H1 (cell line): ENCODE results near the gene PDIA6. TPM values are rescaled to one million over a fixed set of nuclear protein-coding genes. Genes with fewer than 3 reads are reported as not detected.

ENCODE experiments used
- CTCF ChIA-PET: fragments of 300-600 bp; sonication (Branson Sonifier 250); formaldehyde crosslinking; loops from one replicate; lab custom pipeline; 2021; ENCODE audit not compliant: partially characterized antibody; lab: Charles Lee
- POLR2A ChIA-PET: fragments of 300-600 bp; sonication (Branson Sonifier 250); formaldehyde crosslinking; loops from one replicate; lab custom pipeline; 2021; ENCODE audit warnings: inconsistent platforms; ENCODE audit not compliant: partially characterized antibody; lab: Charles Lee
- DNase-seq, 2 experiments: peaks; one replicate each; pipeline versions ENCODE4 v3.0.0 to v3.0.0-alpha.2; 2010 to 2022; ENCODE audit warnings: low spot score in 2 of 2, low read depth in 1 of 2, mixed read lengths in 1 of 2
- FAIRE-seq: peaks from 2 replicates; lab custom pipeline; 2011; peaks lifted over from hg19 to GRCh38; lab: Jason Lieb, UNC
- H2AFZ ChIP-seq: 2 replicates; pipeline ENCODE4 v1.8.1; 2012; ENCODE audit warnings: low read length, inconsistent platforms
- H2AK5ac ChIP-seq: 2 replicates; pipeline ENCODE4 v1.6.1; 2013; ENCODE audit warnings: low read depth, low read length
- H2BK120ac ChIP-seq: replicated peaks from 2 replicates; pipeline ENCODE3; 2013; ENCODE audit warnings: low read depth, low read length, inconsistent platforms
- H2BK12ac ChIP-seq: 2 replicates; pipeline ENCODE4 v1.6.1; 2013; ENCODE audit warnings: low read depth, low read length
- H2BK15ac ChIP-seq: 2 replicates; pipeline ENCODE4 v1.6.1; 2013; ENCODE audit warnings: low read length
- H2BK20ac ChIP-seq: 2 replicates; pipeline ENCODE4 v1.6.1; 2013; ENCODE audit warnings: low read length
- H2BK5ac ChIP-seq: 2 replicates; pipeline ENCODE4 v1.6.1; 2013; ENCODE audit warnings: low read depth, low read length
- H3K14ac ChIP-seq: 2 replicates; pipeline ENCODE4 v1.6.1; 2013; ENCODE audit warnings: inconsistent platforms; ENCODE audit not compliant: insufficient read length
- H3K18ac ChIP-seq: 2 replicates; pipeline ENCODE4 v1.6.1; 2013; ENCODE audit warnings: low read length; ENCODE audit errors: extremely low read depth
- H3K23ac ChIP-seq: 2 replicates; pipeline ENCODE4 v1.6.1; 2013; ENCODE audit warnings: inconsistent platforms; ENCODE audit not compliant: insufficient read length
- H3K23me2 ChIP-seq: 2 replicates; pipeline ENCODE4 v1.6.1; 2013; ENCODE audit warnings: low read depth, low read length
- H3K27ac ChIP-seq: 2 replicates; pipeline ENCODE4 v1.6.1; 2011; ENCODE audit warnings: low read depth, low read length, inconsistent platforms
- H3K27me3 ChIP-seq, 4 experiments: replicated peaks in 1 of 4; 1 replicate in 1 of 4; 2 replicates in 3 of 4; pipeline versions ENCODE4 v1.6.1 to v1.8.1; 2011 to 2013; ENCODE audit warnings: low read length in 3 of 4, mild to moderate bottlenecking in 3 of 4, inconsistent platforms in 2 of 4, mixed read lengths in 2 of 4, moderate library complexity in 1 of 4; ENCODE audit not compliant: control insufficient read depth in 3 of 4, insufficient read depth in 3 of 4; ENCODE audit errors: extremely low read depth in 1 of 4
- H3K36me3 ChIP-seq, 4 experiments: 2 replicates each; pipeline versions ENCODE4 v1.6.1 to v1.8.1; 2011 to 2013; ENCODE audit warnings: mild to moderate bottlenecking in 4 of 4, low read length in 3 of 4, moderate library complexity in 2 of 4, control low read depth in 1 of 4, inconsistent platforms in 1 of 4; ENCODE audit not compliant: insufficient read depth in 4 of 4, control insufficient read depth in 2 of 4
- H3K4ac ChIP-seq: replicated peaks from 2 replicates; pipeline ENCODE3; 2013; ENCODE audit warnings: low read length, low read depth, mixed read lengths, inconsistent platforms; ENCODE audit not compliant: insufficient read length
- H3K4me1 ChIP-seq, 4 experiments: replicated peaks in 1 of 4; 1 replicate in 1 of 4; 2 replicates in 3 of 4; pipeline versions ENCODE4 v1.6.1 to v1.8.1; 2011 to 2013; ENCODE audit warnings: low read length in 3 of 4, inconsistent platforms in 2 of 4, mixed read lengths in 1 of 4; ENCODE audit not compliant: insufficient read depth in 4 of 4, control insufficient read depth in 3 of 4
- H3K4me2 ChIP-seq, 2 experiments: 2 replicates each; pipeline versions ENCODE4 v1.6.1 to v1.8.1; 2011 to 2013; ENCODE audit warnings: low read depth in 2 of 2, low read length in 2 of 2, control low read depth in 1 of 2, inconsistent platforms in 1 of 2, mild to moderate bottlenecking in 1 of 2; ENCODE audit not compliant: insufficient read depth in 1 of 2
- H3K4me3 ChIP-seq, 4 experiments: fragments of 200-600, 300-600 bp in 1 of 4; sonication (generic), shearing (Covaris generic), sonication (Bioruptor Twin) in 1 of 4; 2 replicates each; pipeline versions ENCODE4 v1.5.1 to v1.8.1; 2011 to 2016; ENCODE audit warnings: low read length in 4 of 4, low read depth in 3 of 4, control low read depth in 2 of 4, inconsistent platforms in 2 of 4, mild to moderate bottlenecking in 2 of 4, mixed read lengths in 1 of 4, moderate library complexity in 1 of 4; ENCODE audit not compliant: insufficient read depth in 2 of 4; ENCODE audit errors: extremely low read depth in 1 of 4
- H3K56ac ChIP-seq: replicated peaks from 2 replicates; pipeline ENCODE3; 2013; ENCODE audit warnings: low read depth, mild to moderate bottlenecking, mixed read lengths, low read length, inconsistent platforms; ENCODE audit not compliant: insufficient read length
- H3K79me1 ChIP-seq: 2 replicates; pipeline ENCODE4 v1.6.1; 2013; ENCODE audit warnings: low read depth, low read length, control low read depth
- H3K79me2 ChIP-seq, 2 experiments: 2 replicates each; pipeline versions ENCODE4 v1.6.1 to v1.8.1; 2012 to 2013; ENCODE audit warnings: low read length in 2 of 2, mild to moderate bottlenecking in 2 of 2, inconsistent platforms in 1 of 2; ENCODE audit not compliant: insufficient read depth in 2 of 2, control insufficient read depth in 1 of 2
- H3K9ac ChIP-seq, 4 experiments: replicated peaks in 1 of 4; 1 replicate in 1 of 4; 2 replicates in 3 of 4; pipeline versions ENCODE4 v1.6.1 to v1.8.1; 2011 to 2013; ENCODE audit warnings: low read depth in 3 of 4, low read length in 3 of 4, control low read depth in 2 of 4, mild to moderate bottlenecking in 2 of 4, moderate library complexity in 2 of 4, inconsistent platforms in 1 of 4; ENCODE audit errors: extremely low read depth in 1 of 4
- H3K9me3 ChIP-seq, 2 experiments: 2 replicates each; pipeline versions ENCODE4 v1.6.1 to v1.8.1; 2012 to 2013; ENCODE audit warnings: mild to moderate bottlenecking in 2 of 2, moderate library complexity in 2 of 2, control low read depth in 1 of 2, inconsistent platforms in 1 of 2, low read depth in 1 of 2, low read length in 1 of 2, mixed read lengths in 1 of 2; ENCODE audit not compliant: insufficient read depth in 2 of 2
- H4K20me1 ChIP-seq, 2 experiments: replicated peaks in 1 of 2; 2 replicates each; pipeline versions ENCODE3 to v1.8.1; 2011 to 2013; ENCODE audit warnings: inconsistent platforms in 2 of 2, low read length in 2 of 2, mild to moderate bottlenecking in 1 of 2; ENCODE audit not compliant: insufficient read depth in 2 of 2, control insufficient read depth in 1 of 2
- H4K5ac ChIP-seq: 2 replicates; pipeline ENCODE4 v1.6.1; 2013; ENCODE audit warnings: low read length, low read depth, mixed read lengths, inconsistent platforms; ENCODE audit not compliant: insufficient read length
- H4K8ac ChIP-seq: 2 replicates; pipeline ENCODE4 v1.8.0; 2013; ENCODE audit warnings: mild to moderate bottlenecking, moderate library complexity, low read length, inconsistent platforms; ENCODE audit not compliant: insufficient read depth; ENCODE audit errors: extremely low read depth
- H4K91ac ChIP-seq: replicated peaks from 2 replicates; pipeline ENCODE3; 2013; ENCODE audit warnings: low read length, mixed read lengths, inconsistent platforms; ENCODE audit not compliant: insufficient read length
- CTBP2 ChIP-seq: IDR thresholded peaks from 2 replicates; pipeline ENCODE4 v1.7.0; 2011; ENCODE audit warnings: borderline replicate concordance, mild to moderate bottlenecking, moderate library complexity, mixed read lengths, low read length; ENCODE audit not compliant: insufficient read depth, insufficient read length
- GTF2F1 ChIP-seq: IDR thresholded peaks from 2 replicates; pipeline ENCODE4 v1.6.1; 2012; ENCODE audit warnings: low read depth, low read length, improper control_type of control experiment, borderline replicate concordance
- SAP30 ChIP-seq: fragments of 300-600 bp; sonication (generic); IDR thresholded peaks from 2 replicates; pipeline ENCODE4 v1.7.1; 2012; ENCODE audit warnings: low read length, moderate library complexity, mild to moderate bottlenecking, inconsistent platforms; ENCODE audit not compliant: insufficient read depth, insufficient replicate concordance
- SIN3A ChIP-seq, 2 experiments: IDR thresholded peaks in 1 of 2; conservative IDR thresholded peaks in 1 of 2; 2 replicates each; pipeline ENCODE4 v1.6.1; 2011 to 2012; ENCODE audit warnings: low read length in 2 of 2, improper control_type of control experiment in 1 of 2, low read depth in 1 of 2, mild to moderate bottlenecking in 1 of 2
- WGBS, 2 experiments: shearing (Covaris generic) in 1 of 2; methylation state at CpG; one replicate each; pipeline versions ENCODE4 v1.1.6 to v1.1.7; 2013 to 2015; ENCODE audit warnings: low lambda C conversion rate in 2 of 2, mixed read lengths in 2 of 2, inconsistent platforms in 1 of 2, low coverage in 1 of 2, missing lambda C conversion rate in 1 of 2; ENCODE audit not compliant: insufficient replicate concordance in 2 of 2, insufficient coverage in 1 of 2, insufficient read length in 1 of 2; ENCODE audit errors: extremely low coverage in 1 of 2, missing lambda C conversion rate in 1 of 2; 5-methylcytosine and 5-hydroxymethylcytosine counted together
- polyA plus RNA-seq, 7 experiments: library from polyadenylated mRNA; depleted of rRNA in 3 of 7; stranded (reverse) in 5 of 7; unstranded in 2 of 7; fragments of >200 nt in 5 of 7; fragments of 200-250 nt in 2 of 7; gene quantifications; 1 replicate in 5 of 7; 2 replicates in 1 of 7; 4 replicates in 1 of 7; pipeline versions ENCODE4 v1.2.1 to v1.2.3, GENCODE V29; 2011 to 2013; ENCODE audit warnings: missing spikeins in 2 of 7, mixed read lengths in 2 of 7
- total RNA-seq: library from RNA; stranded (reverse); fragmentation: NEBNext Ultra II Directional; extraction: Animal tissue kit (Norgen Biotek cat#: 25700); gene quantifications from 2 replicates; pipeline ENCODE4 v1.2.1, GENCODE V29; 2021

PDIA6 gene
- total and polyA plus RNA-seq, 2 of the 8 experiments (the other 6 are each of a cell fraction or from before 2014, with no cell fraction given), result 181 to 384 TPM

DNA sequence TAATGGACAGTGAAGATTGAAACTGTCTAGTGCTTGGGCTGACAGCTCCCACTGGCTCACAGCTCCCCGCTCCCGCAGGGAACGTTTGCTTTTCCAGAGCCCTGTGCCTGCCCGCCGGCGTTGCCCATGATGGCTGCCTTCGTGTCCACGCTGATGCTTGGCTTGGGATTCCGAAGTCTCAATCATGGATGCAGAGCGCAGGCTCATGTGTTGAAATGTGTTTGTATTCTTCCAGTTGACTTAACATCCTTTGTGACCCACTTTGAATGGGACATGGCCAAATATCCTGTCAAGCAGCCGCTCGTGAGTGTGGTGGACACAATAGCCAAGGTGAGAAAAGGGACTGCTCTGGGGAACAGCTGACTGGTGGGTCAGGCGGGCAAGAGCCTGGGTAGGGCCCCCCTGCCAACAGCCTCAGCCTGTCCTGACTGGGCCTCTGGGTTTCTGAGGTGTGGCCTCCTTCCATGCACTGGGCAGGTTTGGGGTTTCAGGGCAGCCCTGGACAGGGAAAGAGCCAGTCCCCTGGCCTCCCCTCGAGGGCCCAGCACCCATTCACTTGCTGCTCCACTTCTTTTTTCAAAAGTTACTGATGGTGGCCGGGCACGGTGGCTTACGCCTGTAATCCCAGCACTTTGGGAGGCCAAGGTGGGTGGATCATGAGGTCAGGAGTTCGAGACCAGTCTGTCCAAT lies 48.3 kb downstream of the PDIA6 start:
- WGBS, 2 experiments, result 92% methylated on average over 18 of the region's 18 CpGs; no CpG with 5 or more reads in 1 of the 2 experiments
- no peak overlapping the region for H4K5ac ChIP-seq
- H3K56ac ChIP-seq, result no peak overlapping the region
- CTCF ChIA-PET, result interaction anchor here (0.6 to 1.1 kb wide), 3 partner anchors 13 to 369 kb away, joined by 3 read pairs; a partner anchor contains a TSS
- H2BK5ac ChIP-seq, result no peak overlapping the region
- H3K79me1 ChIP-seq, result no peaks in the 10 kb centered on the region
- H3K4me1 ChIP-seq, result peaks cover 0 to 8% (median 0%) of the 10 kb centered on the region in 4 experiments; a peak in 2 of 7 replicates
- DNase-seq (no peak), FAIRE-seq (no peak)
- H3K27ac ChIP-seq, result no peak overlapping the region
- H2BK15ac ChIP-seq, result no peak overlapping the region
- no peaks in the 10 kb centered on the region for H3K36me3 ChIP-seq
- no peak overlapping the region for H3K4me2 ChIP-seq
- H2BK20ac ChIP-seq, result no peak overlapping the region
- no peak overlapping the region for H3K23ac ChIP-seq
- H3K27me3 ChIP-seq, result no peaks in the 10 kb centered on the region
- H3K14ac ChIP-seq, result no peak overlapping the region
- H2AFZ ChIP-seq, result no peak overlapping the region
- H3K9me3 ChIP-seq, result no peaks in the 10 kb centered on the region
- no peaks in the 10 kb centered on the region for H3K23me2 ChIP-seq
- no peak overlapping the region for H3K18ac ChIP-seq
- H3K79me2 ChIP-seq, result no peaks in the 10 kb centered on the region
- no peak overlapping the region for H3K9ac ChIP-seq
- no peak overlapping the region for H4K91ac ChIP-seq
- no peak overlapping the region; the same call in 1 of the 2 replicates for H4K8ac ChIP-seq
- H3K4me3 ChIP-seq, result no peak overlapping the region
- no peak overlapping the region for H3K4ac ChIP-seq
- H2BK120ac ChIP-seq, result no peak overlapping the region
- POLR2A ChIA-PET, result no interaction called here
- no peak overlapping the region for H2BK12ac ChIP-seq
- no peaks in the 10 kb centered on the region for H4K20me1 ChIP-seq
- no peak overlapping the region for H2AK5ac ChIP-seq
- TF ChIP-seq SAP30 (no peak), SIN3A (conservative IDR thresholded peaks at IDR 0.05 in 1 of 2, IDR thresholded peaks at IDR 0.05 in 1 of 2; ENCODE audit: low read depth in 1 of 2, low read length in 2 of 2) (no peak), CTBP2 (no peak), GTF2F1 (no peak)
